ENCODE data around the gene RNF41. TPM values are rescaled to one million over a fixed set of nuclear protein-coding genes. Genes with fewer than 3 reads are reported as not detected.
"Not testable (repeated sequence)": the region's sequence is repeated elsewhere in the genome, so short reads cannot be mapped to it uniquely, and the experiment has no call there.

RNF41 gene
- 38.5 TPM for polyA plus RNA-seq (2013, experiment 1 of 2)
- polyA plus RNA-seq (2013, experiment 2 of 2): 37.1 TPM

GRCh38 chr12:56221757-56222530 is at the start of gene RNF41:
Gene RNF41, minus strand, starts transcription at chr12:56221922. Its CDS starts 7,875 bp downstream, at chr12:56214047.
- Histone ChIP-seq H3K36me3 (ENCODE audit: insufficient read depth, low read length) (0 out of 2 replicates have a peak, but pooled peaks cover 2% of the 10 kb centered on the region), H3K4me3 (ENCODE audit: low read length) (peak within 1 kb of the TSS; percentile 86), H3K27ac (ENCODE audit: low read depth, low read length) (peak within 1 kb of the TSS; percentile 99), H3K9ac (ENCODE audit: low read depth, low read length) (peak within 1 kb of the TSS; percentile 84), H3K27me3 (ENCODE audit: insufficient read depth, low read length) (no peaks in the 10 kb centered on the region), H3K4me1 (ENCODE audit: insufficient read depth, low read length) (peaks cover 13% of the 10 kb centered on the region), H3K9me3 (ENCODE audit: insufficient read depth, low read depth, low read length) (no peaks in the 10 kb centered on the region)
- WGBS: 16% methylated on average over 42 of the region's 42 CpGs

GRCh38 chr12:56271031-56271430 is 49.3 kb upstream of the RNF41 start:
- H3K27ac ChIP-seq (ENCODE audit: low read depth, low read length): no peak overlapping the region
- H3K9ac ChIP-seq (ENCODE audit: low read depth, low read length): no peak overlapping the region
- H3K4me3 ChIP-seq (ENCODE audit: low read length): no peak overlapping the region
- WGBS: 56% methylated on average over 1 of the region's 1 CpG
- no peaks in the 10 kb centered on the region for H3K9me3 ChIP-seq (ENCODE audit: insufficient read depth, low read depth, low read length)
- peaks cover 65% of the 10 kb centered on the region for H3K36me3 ChIP-seq (ENCODE audit: insufficient read depth, low read length)
- no peaks in the 10 kb centered on the region for H3K27me3 ChIP-seq (ENCODE audit: insufficient read depth, low read length)
- H3K4me1 ChIP-seq (ENCODE audit: insufficient read depth, low read length): peaks cover 4% of the 10 kb centered on the region

- Histone ChIP-seq H3K9me3 (ENCODE audit: insufficient read depth, low read depth, low read length) (no peaks in the 10 kb centered on the region), H3K36me3 (ENCODE audit: insufficient read depth, low read length) (peaks cover 32% of the 10 kb centered on the region), H3K4me3 (ENCODE audit: low read length) (peak overlapping the region; percentile 84), H3K27me3 (ENCODE audit: insufficient read depth, low read length) (no peaks in the 10 kb centered on the region), H3K4me1 (ENCODE audit: insufficient read depth, low read length) (peaks cover 4% of the 10 kb centered on the region), H3K9ac (ENCODE audit: low read depth, low read length) (peak overlapping the region; percentile 41), H3K27ac (ENCODE audit: low read depth, low read length) (peak overlapping the region; percentile 92; the same call in 1 of the 2 replicates)
- WGBS: 26% methylated on average over 21 of the region's 21 CpGs
These were observed 45.8 kb upstream of the RNF41 start for GRCh38 chr12:56267443-56268071.

- Histone ChIP-seq H3K36me3 (ENCODE audit: insufficient read depth, low read length) (peaks cover 26% of the 10 kb centered on the region), H3K9me3 (ENCODE audit: insufficient read depth, low read depth, low read length) (no peaks in the 10 kb centered on the region), H3K4me3 (ENCODE audit: low read length) (peak within 1 kb of the TSS; percentile 84), H3K9ac (ENCODE audit: low read depth, low read length) (peak within 1 kb of the TSS; percentile 90), H3K4me1 (ENCODE audit: insufficient read depth, low read length) (peaks cover 4% of the 10 kb centered on the region), H3K27ac (ENCODE audit: low read depth, low read length) (peak within 1 kb of the TSS; percentile 92), H3K27me3 (ENCODE audit: insufficient read depth, low read length) (no peaks in the 10 kb centered on the region)
- WGBS: under 1% methylated on average over 68 of the region's 68 CpGs
These were observed 45.1 kb upstream of the RNF41 start, which contains the start of gene COQ10A for GRCh38 chr12:56266693-56267442. Gene COQ10A, plus strand, starts transcription at chr12:56266942. Its CDS starts 177 bp downstream, at chr12:56267119.

- H3K27ac ChIP-seq (ENCODE audit: low read depth, low read length); H3K4me1 ChIP-seq (ENCODE audit: insufficient read depth, low read length); H3K9me3 ChIP-seq (ENCODE audit: insufficient read depth, low read depth, low read length); H3K27me3 ChIP-seq (ENCODE audit: insufficient read depth, low read length): not testable (repeated sequence)
- WGBS: 67% methylated on average over 14 of the region's 16 CpGs
- Histone ChIP-seq H3K9ac (ENCODE audit: low read depth, low read length) (peak overlapping the region; percentile 90; the same call in 1 of the 2 replicates), H3K36me3 (ENCODE audit: insufficient read depth, low read length) (peaks cover 19% of the 10 kb centered on the region), H3K4me3 (ENCODE audit: low read length) (peak overlapping the region; percentile 84)
These were observed 44.5 kb upstream of the RNF41 start for GRCh38 chr12:56266068-56266692.

- H3K9me3 ChIP-seq (ENCODE audit: insufficient read depth, low read depth, low read length); H3K27me3 ChIP-seq (ENCODE audit: insufficient read depth, low read length); H3K4me3 ChIP-seq (ENCODE audit: low read length); H3K9ac ChIP-seq (ENCODE audit: low read depth, low read length); H3K4me1 ChIP-seq (ENCODE audit: insufficient read depth, low read length); H3K27ac ChIP-seq (ENCODE audit: low read depth, low read length); H3K36me3 ChIP-seq (ENCODE audit: insufficient read depth, low read length): not testable (repeated sequence)
- WGBS: 95% methylated on average over 7 of the region's 7 CpGs
These were observed 41.2 kb upstream of the RNF41 start for GRCh38 chr12:56262955-56263354.

GRCh38 chr12:56261503-56262232 is 39.9 kb upstream of the RNF41 start:
- WGBS: 87% methylated on average over 5 of the region's 5 CpGs
- H3K9ac ChIP-seq (ENCODE audit: low read depth, low read length): no peak overlapping the region
- H3K36me3 ChIP-seq (ENCODE audit: insufficient read depth, low read length): peaks cover 3% of the 10 kb centered on the region; the same call in 1 of the 2 replicates
- H3K4me3 ChIP-seq (ENCODE audit: low read length): no peak overlapping the region
- no peaks in the 10 kb centered on the region for H3K9me3 ChIP-seq (ENCODE audit: insufficient read depth, low read depth, low read length)
- no peaks in the 10 kb centered on the region for H3K27me3 ChIP-seq (ENCODE audit: insufficient read depth, low read length)
- peaks cover 10% of the 10 kb centered on the region for H3K4me1 ChIP-seq (ENCODE audit: insufficient read depth, low read length)
- H3K27ac ChIP-seq (ENCODE audit: low read depth, low read length): no peak overlapping the region

GRCh38 chr12:56260921-56261320 is 39.2 kb upstream of the RNF41 start:
- Histone ChIP-seq H3K27ac (ENCODE audit: low read depth, low read length) (no peak overlapping the region), H3K9me3 (ENCODE audit: insufficient read depth, low read depth, low read length) (no peaks in the 10 kb centered on the region), H3K4me1 (ENCODE audit: insufficient read depth, low read length) (peaks cover 17% of the 10 kb centered on the region), H3K9ac (ENCODE audit: low read depth, low read length) (no peak overlapping the region), H3K27me3 (ENCODE audit: insufficient read depth, low read length) (no peaks in the 10 kb centered on the region), H3K36me3 (ENCODE audit: insufficient read depth, low read length) (peaks cover 9% of the 10 kb centered on the region), H3K4me3 (ENCODE audit: low read length) (no peak overlapping the region)
- 94% methylated on average over 3 of the region's 3 CpGs for WGBS

GRCh38 chr12:56260380-56260779 is 38.7 kb upstream of the RNF41 start:
- Histone ChIP-seq H3K4me1 (ENCODE audit: insufficient read depth, low read length) (peaks cover 18% of the 10 kb centered on the region), H3K9me3 (ENCODE audit: insufficient read depth, low read depth, low read length) (no peaks in the 10 kb centered on the region), H3K9ac (ENCODE audit: low read depth, low read length) (no peak overlapping the region), H3K36me3 (ENCODE audit: insufficient read depth, low read length) (peaks cover 15% of the 10 kb centered on the region), H3K27ac (ENCODE audit: low read depth, low read length) (no peak overlapping the region), H3K4me3 (ENCODE audit: low read length) (no peak overlapping the region), H3K27me3 (ENCODE audit: insufficient read depth, low read length) (no peaks in the 10 kb centered on the region)
- WGBS: 88% methylated on average over 8 of the region's 8 CpGs

GRCh38 chr12:56258820-56259183 is 37.1 kb upstream of the RNF41 start:
- Histone ChIP-seq H3K27ac (ENCODE audit: low read depth, low read length) (peak overlapping the region; percentile 37; the same call in 1 of the 2 replicates), H3K4me1 (ENCODE audit: insufficient read depth, low read length) (peaks cover 18% of the 10 kb centered on the region), H3K36me3 (ENCODE audit: insufficient read depth, low read length) (peaks cover 29% of the 10 kb centered on the region), H3K9me3 (ENCODE audit: insufficient read depth, low read depth, low read length) (no peaks in the 10 kb centered on the region), H3K9ac (ENCODE audit: low read depth, low read length) (peak overlapping the region; percentile 87), H3K27me3 (ENCODE audit: insufficient read depth, low read length) (no peaks in the 10 kb centered on the region), H3K4me3 (ENCODE audit: low read length) (peak overlapping the region; percentile 98)
- whole genome bisulfite sequencing: 35% methylated on average over 9 of the region's 9 CpGs

All from HUES64 (cell line).